ENCODE measurements around the gene DMD. TPM values are rescaled to one million over a fixed set of nuclear protein-coding genes. Genes with fewer than 3 reads are reported as not detected.
A peak's percentile ranks its signal among the peaks of the same experiment; 100 is the strongest.

DMD gene
- total and polyA plus RNA-seq, 5 donors: 49.5 to 173 (median 125) TPM

DNA sequence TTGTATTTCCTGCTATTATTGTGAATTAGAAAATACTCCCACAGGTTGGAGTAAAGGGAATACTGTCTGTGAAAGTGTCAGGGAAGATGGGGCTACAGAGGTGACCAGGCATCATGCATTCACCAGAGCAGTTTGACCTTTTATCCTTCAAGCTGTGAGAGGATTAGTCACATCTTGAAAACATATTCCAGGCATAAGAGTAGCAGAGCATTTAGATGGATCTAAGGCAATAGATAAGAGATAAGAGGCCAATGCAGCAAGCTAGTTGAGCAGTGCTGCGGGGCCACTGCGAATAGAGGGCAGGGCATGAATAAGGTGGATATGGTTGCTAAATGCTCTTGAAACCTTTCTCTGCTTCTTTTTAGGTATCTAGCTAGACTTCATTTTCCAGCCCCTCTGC is 1668.8 kb downstream of the DMD start:
- 94% methylated on average over 2 of the region's 2 CpGs for WGBS
- H3K27ac ChIP-seq (ENCODE audit: low read length): no peak overlapping the region
- intact Hi-C loops (cut with DNase I): no loop called here

GRCh38 chrX:31540313-31540712 is 1671.0 kb downstream of the DMD start:
- ATAC-seq: no peak
- DNase-seq: no peak
- Histone ChIP-seq H3K4me3 (ENCODE audit: low read length) (no peak overlapping the region), H3K27me3 (ENCODE audit: control insufficient read depth, insufficient read depth) (no peaks in the 10 kb centered on the region), H3K4me1 (ENCODE audit: control insufficient read depth, insufficient read depth, low read length) (no peaks in the 10 kb centered on the region), H3K27ac (ENCODE audit: low read length) (no peak overlapping the region), H3K9me3 (ENCODE audit: control insufficient read depth, low read length) (no peaks in the 10 kb centered on the region)
- intact Hi-C loops (cut with DNase I): no loop called here
- 65% methylated on average over 2 of the region's 2 CpGs for WGBS

More for the DNA sequence above, 1668.8 kb downstream of the DMD start:
- Histone ChIP-seq H3K9me3 (ENCODE audit: control insufficient read depth, low read length) (no peaks in the 10 kb centered on the region), H3K4me3 (ENCODE audit: low read length) (no peak overlapping the region), H3K4me1 (ENCODE audit: control insufficient read depth, insufficient read depth, low read length) (no peaks in the 10 kb centered on the region), H3K27me3 (ENCODE audit: control insufficient read depth, insufficient read depth) (no peaks in the 10 kb centered on the region)
- DNase-seq: no peak
- ATAC-seq: no peak

GRCh38 chrX:31527455-31528126 is 1683.8 kb downstream of the DMD start:
- Histone ChIP-seq H3K4me1 (ENCODE audit: control insufficient read depth, insufficient read depth, low read length) (no peaks in the 10 kb centered on the region), H3K9me3 (ENCODE audit: control insufficient read depth, low read length) (no peaks in the 10 kb centered on the region), H3K4me3 (ENCODE audit: low read length) (no peak overlapping the region), H3K27ac (ENCODE audit: low read length) (no peak overlapping the region), H3K27me3 (ENCODE audit: control insufficient read depth, insufficient read depth) (no peaks in the 10 kb centered on the region)
- 70% methylated on average over 7 of the region's 7 CpGs for WGBS
- DNase-seq (no peak), ATAC-seq (no peak)
- intact Hi-C loops (cut with DNase I): no loop called here

DNA sequence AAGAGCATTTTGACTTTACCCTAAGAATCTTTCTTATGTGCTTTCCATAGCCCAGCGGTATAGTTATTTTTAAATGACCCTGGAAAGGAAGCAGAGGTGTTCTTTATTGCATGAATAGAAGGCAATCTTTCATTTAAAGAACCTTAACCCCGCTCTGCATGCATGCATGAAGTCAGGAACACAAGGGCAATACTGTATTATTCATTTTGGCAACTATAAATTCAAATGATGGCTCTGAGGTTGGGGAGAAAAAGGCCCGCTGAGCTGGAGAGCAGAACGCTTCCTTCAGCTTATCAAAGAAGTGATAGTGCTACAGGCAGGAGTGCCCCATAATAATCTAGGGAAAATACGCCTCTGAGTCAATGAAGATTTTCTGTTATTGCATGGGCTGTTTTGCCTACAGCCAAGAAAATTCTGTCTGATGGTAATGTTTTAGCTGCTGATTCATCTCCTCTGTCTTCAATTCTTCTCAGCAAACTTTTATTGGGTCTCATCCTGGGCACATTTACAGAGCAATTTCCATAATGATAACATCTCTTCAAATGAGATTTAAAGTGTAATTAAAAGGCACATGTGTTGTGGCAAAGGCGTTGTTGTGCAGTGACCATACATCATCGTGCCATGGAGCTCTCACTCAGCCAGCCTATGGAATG is 1687.3 kb downstream of the DMD start:
- no peak overlapping the region for H3K27ac ChIP-seq (ENCODE audit: low read length)
- no peaks in the 10 kb centered on the region for H3K9me3 ChIP-seq (ENCODE audit: control insufficient read depth, low read length)
- H3K4me3 ChIP-seq (ENCODE audit: low read length): no peak overlapping the region
- intact Hi-C loops (cut with DNase I): no loop called here
- H3K4me1 ChIP-seq (ENCODE audit: control insufficient read depth, insufficient read depth, low read length): no peaks in the 10 kb centered on the region
- 38% methylated on average over 7 of the region's 7 CpGs for whole genome bisulfite sequencing
- DNase-seq: no peak
- no peaks in the 10 kb centered on the region for H3K27me3 ChIP-seq (ENCODE audit: control insufficient read depth, insufficient read depth)
- ATAC-seq: no peak

- H3K4me1 ChIP-seq (ENCODE audit: control insufficient read depth, insufficient read depth, low read length): no peaks in the 10 kb centered on the region
- intact Hi-C loops (cut with DNase I): no loop called here
- H3K27ac ChIP-seq (ENCODE audit: low read length): no peak overlapping the region
- H3K4me3 ChIP-seq (ENCODE audit: low read length): no peak overlapping the region
- DNase-seq: no peak
- no peaks in the 10 kb centered on the region for H3K27me3 ChIP-seq (ENCODE audit: control insufficient read depth, insufficient read depth)
- ATAC-seq: no peak
- WGBS: 85% methylated on average over 7 of the region's 7 CpGs
- H3K9me3 ChIP-seq (ENCODE audit: control insufficient read depth, low read length): no peaks in the 10 kb centered on the region
These were observed 1688.6 kb downstream of the DMD start for GRCh38 chrX:31522760-31523159.

- no peaks in the 10 kb centered on the region for H3K27me3 ChIP-seq (ENCODE audit: control insufficient read depth, insufficient read depth)
- no peak overlapping the region for H3K27ac ChIP-seq (ENCODE audit: low read length)
- intact Hi-C loops (cut with DNase I): no loop called here
- ATAC-seq: no peak
- H3K4me3 ChIP-seq (ENCODE audit: low read length): no peak overlapping the region
- H3K9me3 ChIP-seq (ENCODE audit: control insufficient read depth, low read length): no peaks in the 10 kb centered on the region
- WGBS: 27% methylated on average over 3 of the region's 3 CpGs
- H3K4me1 ChIP-seq (ENCODE audit: control insufficient read depth, insufficient read depth, low read length): no peaks in the 10 kb centered on the region
- DNase-seq: no peak
These were observed 1689.4 kb downstream of the DMD start for GRCh38 chrX:31521941-31522340.

DNA sequence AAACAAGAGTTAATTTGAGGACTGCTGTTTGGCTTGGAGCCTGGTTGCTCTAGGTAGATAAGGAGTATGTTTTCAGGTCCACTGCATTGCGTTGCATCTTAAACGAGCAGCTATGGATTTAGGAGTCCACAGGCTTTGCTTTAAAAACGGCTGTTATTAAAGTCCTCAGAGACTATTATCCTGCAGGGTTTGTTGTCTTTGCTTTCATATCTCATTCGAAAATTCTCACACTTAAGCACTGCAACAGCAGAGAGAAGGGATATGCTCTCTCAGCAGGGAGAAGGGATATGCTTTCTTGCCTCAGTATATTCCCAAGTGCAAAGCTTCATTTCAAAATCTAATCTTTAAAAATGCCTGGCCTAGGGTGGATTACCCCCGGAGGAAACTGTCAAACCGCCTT is 1694.8 kb downstream of the DMD start:
- ATAC-seq (no peak), DNase-seq (no peak)
- H3K9me3 ChIP-seq (ENCODE audit: control insufficient read depth, low read length): no peaks in the 10 kb centered on the region
- H3K27ac ChIP-seq (ENCODE audit: low read length): no peak overlapping the region
- 29% methylated on average over 6 of the region's 6 CpGs for WGBS
- no peaks in the 10 kb centered on the region for H3K4me1 ChIP-seq (ENCODE audit: control insufficient read depth, insufficient read depth, low read length)
- H3K27me3 ChIP-seq (ENCODE audit: control insufficient read depth, insufficient read depth): no peaks in the 10 kb centered on the region
- intact Hi-C loops (cut with DNase I): no loop called here
- no peak overlapping the region for H3K4me3 ChIP-seq (ENCODE audit: low read length)

- Histone ChIP-seq H3K27ac (ENCODE audit: low read length) (no peak overlapping the region), H3K9me3 (ENCODE audit: control insufficient read depth, low read length) (no peaks in the 10 kb centered on the region), H3K4me3 (ENCODE audit: low read length) (no peak overlapping the region), H3K27me3 (ENCODE audit: control insufficient read depth, insufficient read depth) (no peaks in the 10 kb centered on the region), H3K4me1 (ENCODE audit: control insufficient read depth, insufficient read depth, low read length) (no peaks in the 10 kb centered on the region)
- ATAC-seq: peak; percentile 47 to 71
- peak in 1 of 3 donors; percentile 33 for DNase-seq
- 27% methylated on average over 4 of the region's 4 CpGs for WGBS
- intact Hi-C loops (cut with DNase I): no loop called here
These were observed 1703.0 kb downstream of the DMD start for GRCh38 chrX:31508338-31508737.

DNA sequence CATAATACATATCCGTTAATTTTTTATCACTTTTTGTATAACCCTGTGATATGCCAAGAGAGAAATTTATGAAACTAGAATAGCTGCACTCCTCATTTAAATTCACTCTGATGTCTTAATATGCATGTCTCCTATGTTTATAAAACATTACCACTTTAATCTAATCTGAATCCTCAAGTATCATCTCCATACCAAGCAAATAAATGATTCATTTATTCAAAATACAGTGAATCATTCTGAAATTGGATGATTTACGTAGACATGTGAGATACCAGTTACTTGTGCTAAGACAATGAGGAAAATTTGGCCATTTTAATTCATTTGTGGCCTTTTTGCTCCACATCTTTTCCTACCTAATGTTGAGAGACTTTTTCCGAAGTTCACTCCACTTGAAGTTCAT is 1704.4 kb downstream of the DMD start:
- ATAC-seq: no peak
- Histone ChIP-seq H3K9me3 (ENCODE audit: control insufficient read depth, low read length) (no peaks in the 10 kb centered on the region), H3K4me1 (ENCODE audit: control insufficient read depth, insufficient read depth, low read length) (no peaks in the 10 kb centered on the region), H3K4me3 (ENCODE audit: low read length) (no peak overlapping the region), H3K27ac (ENCODE audit: low read length) (no peak overlapping the region), H3K27me3 (ENCODE audit: control insufficient read depth, insufficient read depth) (no peaks in the 10 kb centered on the region)
- WGBS: 72% methylated on average over 3 of the region's 3 CpGs
- DNase-seq: no peak
- intact Hi-C loops (cut with DNase I): no loop called here

GRCh38 chrX:31506360-31506759 is 1705.0 kb downstream of the DMD start:
- DNase-seq: no peak
- intact Hi-C loops (cut with DNase I): no loop called here
- no peak overlapping the region for H3K27ac ChIP-seq (ENCODE audit: low read length)
- no peaks in the 10 kb centered on the region for H3K27me3 ChIP-seq (ENCODE audit: control insufficient read depth, insufficient read depth)
- H3K4me1 ChIP-seq (ENCODE audit: control insufficient read depth, insufficient read depth, low read length): no peaks in the 10 kb centered on the region
- no peak overlapping the region for H3K4me3 ChIP-seq (ENCODE audit: low read length)
- no peaks in the 10 kb centered on the region for H3K9me3 ChIP-seq (ENCODE audit: control insufficient read depth, low read length)
- WGBS: 57% methylated on average over 3 of the region's 3 CpGs
- no peak for ATAC-seq

GRCh38 chrX:31500921-31501320 is 1710.4 kb downstream of the DMD start:
- Histone ChIP-seq H3K27me3 (ENCODE audit: control insufficient read depth, insufficient read depth) (no peaks in the 10 kb centered on the region), H3K9me3 (ENCODE audit: control insufficient read depth, low read length) (no peaks in the 10 kb centered on the region), H3K4me1 (ENCODE audit: control insufficient read depth, insufficient read depth, low read length) (no peaks in the 10 kb centered on the region), H3K4me3 (ENCODE audit: low read length) (no peak overlapping the region), H3K27ac (ENCODE audit: low read length) (no peak overlapping the region)
- ATAC-seq (no peak), DNase-seq (no peak)
- WGBS: 65% methylated on average over 1 of the region's 1 CpG
- intact Hi-C loops (cut with DNase I): no loop called here

Measured in right cardiac atrium (tissue), 5 donors.